Stomach (tissue), 4 donors: ENCODE results near the gene EDIL3.

Experiments used
- CTCF ChIP-seq, 7 experiments: fragments of 450-650 bp in 4 of 7; fragments of 200-600 bp in 3 of 7; sonication (generic) in 3 of 7; IDR thresholded peaks; one replicate each; pipeline ENCODE4 v1.5.1; 2016 to 2019; ENCODE audit warnings: antibody characterized with exemption in 7 of 7, control low read depth in 2 of 7, mild to moderate bottlenecking in 1 of 7
- EP300 ChIP-seq: sonication (generic); formaldehyde crosslinking; IDR thresholded peaks from one replicate; pipeline ENCODE4 v1.6.1; 2017; ENCODE audit warnings: antibody characterized with exemption
- POLR2A ChIP-seq, 4 donors: fragments of 450-650 bp; IDR thresholded peaks; one replicate each; pipeline ENCODE4 v1.6.1; 2016; ENCODE audit warnings: antibody characterized with exemption in 4 of 4, control low read depth in 2 of 4, mild to moderate bottlenecking in 1 of 4, moderate library complexity in 1 of 4
- POLR2AphosphoS5 ChIP-seq, 3 donors: sonication (generic); formaldehyde crosslinking; IDR thresholded peaks; one replicate each; pipeline ENCODE4 v1.6.1; 2016; ENCODE audit warnings: antibody characterized with exemption in 3 of 3

GRCh38 chr5:84069608-84070179 lies 315.0 kb downstream of the EDIL3 start:
- TF ChIP-seq CTCF (IDR thresholded peaks at IDR 0.05): no peak
- no peak for TF ChIP-seq EP300
- no peak for TF ChIP-seq POLR2AphosphoS5 (IDR thresholded peaks at IDR 0.05)
- TF ChIP-seq POLR2A (IDR thresholded peaks at IDR 0.05): no peak
